GM18907 (cell line): ENCODE results near the gene HAUS1.

Experiments used
- ATAC-seq: cut with Tn5 transposase; IDR thresholded peaks from one replicate; pipeline ENCODE4 v1.9.1; 2021; ENCODE audit warnings: mild to moderate bottlenecking, moderate library complexity; ENCODE audit not compliant: unreplicated experiment

The HAUS1 gene, protein sequence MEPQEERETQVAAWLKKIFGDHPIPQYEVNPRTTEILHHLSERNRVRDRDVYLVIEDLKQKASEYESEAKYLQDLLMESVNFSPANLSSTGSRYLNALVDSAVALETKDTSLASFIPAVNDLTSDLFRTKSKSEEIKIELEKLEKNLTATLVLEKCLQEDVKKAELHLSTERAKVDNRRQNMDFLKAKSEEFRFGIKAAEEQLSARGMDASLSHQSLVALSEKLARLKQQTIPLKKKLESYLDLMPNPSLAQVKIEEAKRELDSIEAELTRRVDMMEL

GRCh38 chr18:46104128-46104911 lies at the start of gene HAUS1:
HAUS1 (plus strand) TSS chr18:46104385; CDS start chr18:46104412, 27 bp downstream.
- ATAC-seq = peak; percentile 88

- no peak for ATAC-seq
These were observed 49.0 kb upstream of the HAUS1 start for GRCh38 chr18:46054956-46055837.

DNA sequence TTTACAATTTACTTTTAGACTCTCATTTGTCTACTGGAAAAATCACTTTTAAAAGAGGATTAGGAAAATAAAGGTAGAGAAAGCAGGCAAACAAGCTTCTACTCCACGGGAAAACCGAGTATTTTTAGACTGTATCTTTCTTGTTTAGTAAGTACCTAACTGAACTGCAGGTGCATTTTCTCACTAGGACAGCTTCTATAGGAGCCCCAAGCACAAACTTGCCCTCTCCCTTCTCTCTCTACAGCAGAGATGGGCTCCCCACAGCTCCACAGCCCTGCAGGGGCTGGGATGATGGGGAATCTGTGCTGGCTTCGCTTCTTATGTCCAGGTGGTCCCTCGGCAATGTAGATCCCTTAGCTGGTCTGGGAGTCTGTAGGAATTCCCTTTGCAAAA lies 48.4 kb upstream of the HAUS1 start:
- no peak for ATAC-seq

- ATAC-seq = no peak
These were observed 43.8 kb upstream of the HAUS1 start for GRCh38 chr18:46060359-46060841.

DNA sequence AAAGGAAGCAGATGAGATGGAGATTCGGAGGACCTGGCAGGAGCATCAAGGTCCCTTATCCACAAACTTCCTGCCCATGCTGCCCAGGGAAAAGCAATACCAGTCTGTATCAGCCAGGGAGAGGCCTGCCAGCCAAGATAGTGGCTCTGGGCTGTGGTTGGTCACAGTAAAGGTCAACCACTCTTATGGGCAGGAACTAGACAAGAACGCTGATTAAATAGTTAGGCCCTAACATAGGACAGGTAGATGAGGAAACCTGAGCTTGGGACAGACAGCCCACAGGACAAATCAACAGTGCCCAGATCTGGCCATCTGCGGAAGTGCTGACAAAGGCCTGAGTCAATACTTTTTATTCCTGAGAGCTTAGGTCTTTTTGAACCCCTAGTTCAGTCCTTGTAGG lies 42.8 kb upstream of the HAUS1 start:
- no peak for ATAC-seq

- ATAC-seq = no peak
These were observed 42.4 kb upstream of the HAUS1 start for GRCh38 chr18:46061796-46062195.

GRCh38 chr18:46062781-46063180 lies 41.4 kb upstream of the HAUS1 start:
- ATAC-seq = no peak

- no peak for ATAC-seq
These were observed 36.7 kb upstream of the HAUS1 start for GRCh38 chr18:46067438-46068007.

GRCh38 chr18:46068763-46069162 lies 35.4 kb upstream of the HAUS1 start:
- no peak for ATAC-seq

GRCh38 chr18:46069524-46069923 lies 34.7 kb upstream of the HAUS1 start:
- ATAC-seq = no peak

DNA sequence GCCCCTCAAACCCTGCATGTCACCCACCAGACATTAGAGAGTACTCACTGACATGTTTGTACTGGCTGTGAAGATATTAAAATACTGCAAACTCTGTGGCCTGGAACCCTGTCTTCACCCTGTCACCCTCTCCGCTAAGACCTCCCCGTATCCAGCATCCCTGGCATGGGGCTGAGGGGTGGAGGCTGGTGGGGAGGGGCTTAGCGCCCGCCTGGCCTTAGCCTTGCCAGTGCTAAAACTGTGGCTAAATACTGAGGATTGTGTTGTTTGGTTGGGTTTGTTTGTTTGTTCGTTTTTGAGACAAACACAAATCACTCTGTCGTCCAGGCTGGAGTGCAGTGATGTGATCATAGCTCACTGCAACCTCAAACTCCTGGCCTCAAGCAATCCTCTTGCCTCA lies 34.0 kb upstream of the HAUS1 start:
- no peak for ATAC-seq

GRCh38 chr18:46070815-46071652 lies 33.2 kb upstream of the HAUS1 start:
- peak; percentile 19 for ATAC-seq

DNA sequence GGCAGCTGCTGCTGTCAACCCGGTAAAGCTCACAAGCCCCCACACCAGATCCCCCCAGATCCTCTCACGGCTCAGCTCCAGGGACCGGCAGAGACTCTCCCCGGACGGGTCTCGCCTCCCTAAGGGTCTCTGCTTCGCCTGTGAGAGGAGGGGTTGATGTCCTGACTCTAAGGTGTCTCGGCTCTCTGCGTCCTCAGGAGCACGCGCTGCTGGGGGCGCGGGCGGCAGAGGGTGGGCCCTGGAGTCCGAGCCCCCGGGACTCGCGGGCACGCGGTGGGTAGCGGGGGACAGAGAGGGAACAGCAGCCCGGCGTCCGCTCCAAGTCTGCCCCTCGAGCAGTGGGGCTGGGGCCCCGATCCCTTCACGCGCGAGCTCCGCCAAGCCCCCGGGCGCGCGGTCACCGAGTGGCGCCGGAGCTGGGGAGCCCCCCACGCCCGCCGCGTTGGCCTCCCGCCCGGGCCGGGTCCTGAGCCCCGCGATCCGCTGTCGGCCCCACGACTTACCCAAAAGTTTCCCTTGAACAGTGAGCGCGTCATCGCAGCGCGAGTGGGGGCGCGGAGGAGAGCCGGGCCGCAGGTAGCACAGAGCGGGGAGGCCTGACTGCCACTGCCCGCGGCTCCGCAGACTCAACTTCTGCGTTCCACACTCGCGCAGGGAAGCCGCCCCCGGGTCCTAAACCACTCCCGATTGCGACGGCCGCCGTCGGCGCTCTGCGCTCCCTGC lies 32.4 kb upstream of the HAUS1 start, which contains the start of gene PSTPIP2:
PSTPIP2 (minus strand) TSS at position 608 of the 723 bp plus-strand sequence; CDS start at position 536, 72 bp downstream.
- ATAC-seq = peak; percentile 70

GRCh38 chr18:46072376-46072867 lies 31.8 kb upstream of the HAUS1 start:
- ATAC-seq = no peak

DNA sequence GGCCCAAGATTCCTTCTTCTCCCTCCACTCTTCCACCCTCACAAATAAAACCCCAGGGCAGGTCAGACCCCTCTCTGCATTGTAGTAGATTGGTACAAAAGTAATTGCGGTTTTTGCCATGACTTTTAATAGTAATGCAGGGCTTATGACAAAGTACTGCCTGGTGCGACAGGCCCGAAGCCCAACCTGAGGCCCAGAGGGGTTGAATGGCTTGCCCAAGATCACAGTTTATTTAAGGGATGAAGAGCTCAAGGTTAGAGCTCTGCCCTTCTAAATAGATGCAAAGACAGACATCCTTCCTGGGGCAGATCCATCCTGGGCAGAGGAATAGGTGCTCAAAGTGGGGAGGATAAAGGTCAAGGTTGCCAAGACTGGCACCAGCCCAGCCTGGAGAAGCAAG lies 31.2 kb upstream of the HAUS1 start:
- ATAC-seq = no peak

DNA sequence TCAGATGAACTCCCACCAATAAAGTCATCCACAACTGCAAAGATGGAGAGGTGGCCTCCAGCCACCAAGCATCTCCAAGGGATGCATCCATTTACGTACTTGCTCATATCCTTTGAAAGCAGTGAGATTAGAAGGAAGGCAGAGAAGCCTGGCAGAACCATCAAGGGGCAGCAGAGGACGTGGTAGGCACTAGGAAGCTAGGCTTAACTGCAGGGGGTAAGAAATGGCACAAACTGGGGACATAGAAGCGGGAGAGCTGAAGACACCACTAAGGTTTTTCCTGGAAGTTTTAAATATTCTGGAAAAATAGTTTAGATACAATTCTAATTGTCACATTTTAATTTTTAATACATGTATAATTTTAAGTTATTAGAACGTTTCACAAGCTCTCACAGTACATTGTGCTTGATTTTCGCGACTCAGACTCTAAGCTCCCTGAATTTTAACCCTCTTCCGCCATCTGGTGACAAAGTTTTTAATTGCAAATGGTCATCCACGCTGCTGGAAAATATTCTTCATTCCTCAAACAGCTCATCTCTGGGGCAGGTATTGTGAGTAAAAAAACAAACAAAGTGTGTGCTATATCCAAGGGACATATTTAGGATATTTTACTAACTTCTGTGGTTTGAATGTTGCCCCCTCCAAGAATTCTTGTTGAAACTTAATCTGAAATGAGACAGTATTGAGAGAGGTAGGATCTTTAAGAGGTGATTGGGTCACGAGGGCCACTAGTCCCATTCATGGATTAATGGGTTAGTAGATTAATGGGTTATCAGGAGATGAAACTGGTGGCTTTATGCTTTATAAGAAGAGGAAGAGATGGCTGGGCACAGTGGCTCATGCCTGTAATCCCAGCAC lies 30.5 kb upstream of the HAUS1 start:
- ATAC-seq = no peak

GRCh38 chr18:46079336-46079735 lies 24.8 kb upstream of the HAUS1 start:
- no peak for ATAC-seq

- no peak for ATAC-seq
These were observed 24.0 kb upstream of the HAUS1 start for GRCh38 chr18:46080156-46080555.
